Measurements from ENCODE around the gene ABCC3. TPM values are rescaled to one million over a fixed set of nuclear protein-coding genes. Genes with fewer than 3 reads are reported as not detected.

Gene ABCC3
- total RNA-seq, 4 donors from 2014 or later = 19.6 to 93.7 (median 34.1) TPM

GRCh38 chr17:50613007-50613992, 21.4 kb upstream of the ABCC3 start:
- no peak for DNase-seq
- intact Hi-C loops (cut with DNase I) = no loop called here
- H3K27me3 ChIP-seq = peaks cover 0 to 37% (median 0%) of the 10 kb centered on the region in 4 donors
- no peak overlapping the region for H3K4me3 ChIP-seq
- TF ChIP-seq, protein P1, sequence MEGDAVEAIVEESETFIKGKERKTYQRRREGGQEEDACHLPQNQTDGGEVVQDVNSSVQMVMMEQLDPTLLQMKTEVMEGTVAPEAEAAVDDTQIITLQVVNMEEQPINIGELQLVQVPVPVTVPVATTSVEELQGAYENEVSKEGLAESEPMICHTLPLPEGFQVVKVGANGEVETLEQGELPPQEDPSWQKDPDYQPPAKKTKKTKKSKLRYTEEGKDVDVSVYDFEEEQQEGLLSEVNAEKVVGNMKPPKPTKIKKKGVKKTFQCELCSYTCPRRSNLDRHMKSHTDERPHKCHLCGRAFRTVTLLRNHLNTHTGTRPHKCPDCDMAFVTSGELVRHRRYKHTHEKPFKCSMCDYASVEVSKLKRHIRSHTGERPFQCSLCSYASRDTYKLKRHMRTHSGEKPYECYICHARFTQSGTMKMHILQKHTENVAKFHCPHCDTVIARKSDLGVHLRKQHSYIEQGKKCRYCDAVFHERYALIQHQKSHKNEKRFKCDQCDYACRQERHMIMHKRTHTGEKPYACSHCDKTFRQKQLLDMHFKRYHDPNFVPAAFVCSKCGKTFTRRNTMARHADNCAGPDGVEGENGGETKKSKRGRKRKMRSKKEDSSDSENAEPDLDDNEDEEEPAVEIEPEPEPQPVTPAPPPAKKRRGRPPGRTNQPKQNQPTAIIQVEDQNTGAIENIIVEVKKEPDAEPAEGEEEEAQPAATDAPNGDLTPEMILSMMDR (IDR thresholded peaks at IDR 0.05) = no peak
- TF ChIP-seq POLR2A (IDR thresholded peaks at IDR 0.05) = no peak
- H3K27ac ChIP-seq = no peak overlapping the region
- H3K36me3 ChIP-seq = no peaks in the 10 kb centered on the region
- H3K9me3 ChIP-seq = no peaks in the 10 kb centered on the region
- 42 to 47% methylated on average over 8 to 14 of the region's 26 CpGs for WGBS, 2 donors
- H3K4me1 ChIP-seq = peaks cover 4 to 26% (median 5%) of the 10 kb centered on the region in 3 donors

DNA sequence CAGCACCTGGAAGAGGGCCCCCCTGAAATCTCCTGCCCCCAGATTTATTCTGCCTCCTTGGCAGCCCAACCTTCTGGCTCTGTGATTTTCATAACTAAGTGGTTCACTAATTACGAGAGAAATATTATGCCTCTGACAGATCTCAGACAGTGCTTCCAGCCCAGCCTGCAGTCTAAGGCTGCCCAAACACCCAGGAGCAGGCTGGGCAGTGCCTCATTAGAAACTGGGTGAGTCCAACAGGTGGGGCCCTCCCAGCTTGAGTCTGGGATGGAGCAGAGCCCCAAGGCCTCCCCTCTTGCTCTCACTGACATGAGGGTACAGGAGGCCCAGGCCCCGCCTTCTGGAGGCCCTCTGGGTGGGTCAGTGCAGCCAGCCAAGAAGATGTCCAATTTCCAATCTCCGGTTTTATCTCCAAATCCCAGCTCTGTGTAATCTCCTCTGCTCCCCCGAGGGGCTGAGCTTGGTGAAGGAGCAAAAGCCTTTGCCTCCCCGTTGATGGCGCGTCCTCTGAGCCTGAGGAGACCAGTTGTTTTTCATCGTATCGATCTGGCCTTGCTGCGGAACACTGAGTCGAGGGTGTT, 20.1 kb upstream of the ABCC3 start:
- intact Hi-C loops (cut with DNase I) = no loop called here
- 50 to 64% methylated on average over 1 to 9 of the region's 11 CpGs for WGBS, 2 donors
- peaks cover 0 to 25% (median 0%) of the 10 kb centered on the region in 4 donors for H3K27me3 ChIP-seq
- no peak for TF ChIP-seq POLR2A (IDR thresholded peaks at IDR 0.05)
- TF ChIP-seq, protein P1 (IDR thresholded peaks at IDR 0.05) = no peak
- H3K9me3 ChIP-seq = no peaks in the 10 kb centered on the region
- peaks cover 4 to 23% (median 5%) of the 10 kb centered on the region in 3 donors for H3K4me1 ChIP-seq
- DNase-seq = no peak
- no peak overlapping the region for H3K4me3 ChIP-seq
- H3K36me3 ChIP-seq = no peaks in the 10 kb centered on the region
- no peak overlapping the region for H3K27ac ChIP-seq

GRCh38 chr17:50615828-50616227, 18.9 kb upstream of the ABCC3 start:
- Histone ChIP-seq H3K36me3 (no peaks in the 10 kb centered on the region), H3K27ac (no peak overlapping the region), H3K4me3 (no peak overlapping the region), H3K9me3 (no peaks in the 10 kb centered on the region), H3K27me3 (peaks cover 0 to 23% (median 0%) of the 10 kb centered on the region in 4 donors), H3K4me1 (peaks cover 4 to 18% (median 5%) of the 10 kb centered on the region in 3 donors)
- WGBS, 2 donors = 53 to 68% methylated on average over 4 to 5 of the region's 7 CpGs
- no peak for DNase-seq
- intact Hi-C loops (cut with DNase I) = no loop called here
- TF ChIP-seq, protein P1 (IDR thresholded peaks at IDR 0.05) = no peak
- no peak for TF ChIP-seq POLR2A (IDR thresholded peaks at IDR 0.05)

- H3K36me3 ChIP-seq = no peaks in the 10 kb centered on the region
- 59 to 69% methylated on average over 3 of the region's 4 CpGs for WGBS, 2 donors
- H3K27ac ChIP-seq = no peak overlapping the region
- TF ChIP-seq POLR2A (IDR thresholded peaks at IDR 0.05) = no peak
- TF ChIP-seq, protein P1 (IDR thresholded peaks at IDR 0.05) = no peak
- DNase-seq = no peak
- peaks cover 1 to 9% (median 3%) of the 10 kb centered on the region in 3 donors for H3K4me1 ChIP-seq
- intact Hi-C loops (cut with DNase I) = no loop called here
- H3K4me3 ChIP-seq = no peak overlapping the region
- no peaks in the 10 kb centered on the region for H3K9me3 ChIP-seq
- H3K27me3 ChIP-seq = peaks cover 0 to 29% (median 0%) of the 10 kb centered on the region in 4 donors
These were observed 16.4 kb upstream of the ABCC3 start for GRCh38 chr17:50618300-50618699.

- intact Hi-C loops (cut with DNase I) = no loop called here
- WGBS, 2 donors = 41 to 65% methylated on average over 3 to 5 of the region's 11 CpGs
These were observed 15.7 kb upstream of the ABCC3 start for GRCh38 chr17:50618941-50619340.

More at GRCh38 chr17:50618941-50619340, 15.7 kb upstream of the ABCC3 start:
- Histone ChIP-seq H3K4me1 (peaks cover 0 to 3% (median 0%) of the 10 kb centered on the region in 3 donors), H3K27ac (no peak overlapping the region), H3K9me3 (no peaks in the 10 kb centered on the region), H3K4me3 (no peak overlapping the region), H3K36me3 (no peaks in the 10 kb centered on the region), H3K27me3 (peaks cover 0 to 31% (median 0%) of the 10 kb centered on the region in 4 donors)
- no peak for DNase-seq
- TF ChIP-seq POLR2A (IDR thresholded peaks at IDR 0.05) = no peak
- TF ChIP-seq, protein P1 (IDR thresholded peaks at IDR 0.05) = no peak
